ENCODE data around the gene GKN1.
"Not testable (repeated sequence)": the region's sequence is repeated elsewhere in the genome, so short reads cannot be mapped to it uniquely, and the experiment has no call there.

The GKN1 gene, protein sequence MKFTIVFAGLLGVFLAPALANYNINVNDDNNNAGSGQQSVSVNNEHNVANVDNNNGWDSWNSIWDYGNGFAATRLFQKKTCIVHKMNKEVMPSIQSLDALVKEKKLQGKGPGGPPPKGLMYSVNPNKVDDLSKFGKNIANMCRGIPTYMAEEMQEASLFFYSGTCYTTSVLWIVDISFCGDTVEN
- total RNA-seq, result 0 reads per million in 2 donors

- DNase-seq, result no peak
Observed at GRCh38 chr2:68974251-68974650, at the start of gene GKN1. Gene GKN1 (plus strand): TSS chr2:68974636. CDS start chr2:68974678, 42 bp downstream.

DNA sequence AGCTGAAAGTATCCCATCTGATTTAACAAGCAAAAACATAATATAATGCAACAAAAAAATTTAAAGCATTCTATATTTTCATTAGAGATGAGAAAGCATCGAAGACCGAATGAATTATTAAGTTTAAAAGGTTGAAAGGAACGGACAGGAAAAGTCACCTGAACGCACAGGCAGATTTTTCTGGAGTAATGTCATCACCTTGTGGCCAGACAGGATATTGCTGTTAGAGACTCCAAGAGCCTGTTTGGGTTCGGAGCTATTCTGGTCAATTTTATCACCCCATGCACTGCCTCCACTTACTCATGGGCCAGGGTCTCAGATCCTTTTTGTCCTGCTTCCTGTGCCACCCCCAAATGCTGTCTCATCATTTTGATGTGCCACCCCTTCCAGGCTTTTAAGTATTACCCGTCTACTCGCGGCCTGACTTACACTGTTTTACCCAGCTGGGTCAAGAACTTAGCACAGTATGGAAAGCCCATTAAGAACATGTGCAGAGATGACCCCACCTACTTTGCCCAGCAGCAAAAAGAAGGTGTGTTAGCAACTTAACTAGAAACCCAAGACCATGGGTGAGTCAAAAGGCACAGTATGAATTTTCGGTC lies 49.0 kb upstream of the GKN1 start:
- peak; percentile 36 for DNase-seq

GRCh38 chr2:68926796-68927195 lies 47.6 kb upstream of the GKN1 start:
- no peak for DNase-seq

- no peak for DNase-seq
Observed at GRCh38 chr2:68931149-68931711, 43.2 kb upstream of the GKN1 start.

GRCh38 chr2:68931799-68932198 lies 42.6 kb upstream of the GKN1 start:
- no peak for DNase-seq

DNA sequence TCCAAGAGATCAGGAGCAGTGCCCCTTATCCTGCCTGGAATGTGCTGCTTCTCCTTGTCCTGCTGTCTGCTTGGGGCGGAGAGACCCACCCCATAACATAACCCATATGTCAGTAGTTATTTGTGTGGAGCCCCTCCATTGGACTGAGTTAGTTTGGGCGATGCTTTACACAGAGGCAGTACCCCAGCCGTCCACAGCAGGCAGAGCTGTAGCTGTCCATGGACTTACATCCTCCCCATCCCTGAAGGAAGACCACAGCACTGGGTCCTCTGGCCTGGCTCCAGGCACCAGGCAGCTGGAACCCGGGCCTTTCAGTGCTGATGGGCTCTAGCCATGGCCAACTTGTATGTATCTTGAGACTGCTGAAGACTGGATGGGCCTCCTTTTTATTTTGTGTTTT lies 42.0 kb upstream of the GKN1 start:
- no peak for DNase-seq

GRCh38 chr2:68934021-68934420 lies 40.4 kb upstream of the GKN1 start:
- no peak for DNase-seq

- no peak for DNase-seq
Observed at GRCh38 chr2:68935471-68935870, 39.0 kb upstream of the GKN1 start.

- no peak for DNase-seq
Observed at GRCh38 chr2:68936427-68936826, 38.0 kb upstream of the GKN1 start.

- no peak for DNase-seq
Observed at GRCh38 chr2:68936889-68937288, 37.5 kb upstream of the GKN1 start.

DNA sequence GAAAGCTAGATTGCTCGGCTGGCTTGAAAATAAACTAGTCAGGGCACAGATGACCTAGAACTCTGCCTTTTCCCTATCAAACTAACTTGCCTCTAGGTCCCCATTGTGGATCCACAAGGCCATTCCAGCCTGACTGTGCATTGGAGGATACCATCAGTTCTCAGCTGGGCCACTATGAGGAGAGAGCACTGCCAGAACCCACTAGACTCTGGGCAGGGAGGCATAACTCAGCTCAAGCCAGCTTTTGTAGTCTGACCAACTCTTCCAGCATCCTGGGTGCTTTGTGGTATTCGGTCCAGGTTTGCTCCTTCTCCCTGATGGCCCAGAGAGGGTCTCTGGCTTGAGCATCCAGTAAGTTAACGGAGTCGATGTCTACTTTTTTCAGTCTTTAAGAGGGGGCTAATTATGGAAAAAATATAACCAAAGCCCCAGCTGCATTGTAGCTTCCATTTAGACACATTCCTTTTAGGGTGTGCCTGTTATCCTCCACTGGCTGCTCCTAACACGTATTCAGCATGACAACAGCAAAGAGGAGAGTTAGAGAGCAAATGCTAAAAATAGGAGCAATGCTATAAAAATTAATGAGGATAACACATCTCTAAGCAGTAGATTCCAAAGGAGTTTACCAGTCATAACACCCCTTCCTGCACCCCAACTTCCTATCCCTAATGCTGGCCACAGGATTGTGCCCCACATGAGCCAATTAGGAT lies 36.9 kb upstream of the GKN1 start:
- DNase-seq, result no peak

DNA sequence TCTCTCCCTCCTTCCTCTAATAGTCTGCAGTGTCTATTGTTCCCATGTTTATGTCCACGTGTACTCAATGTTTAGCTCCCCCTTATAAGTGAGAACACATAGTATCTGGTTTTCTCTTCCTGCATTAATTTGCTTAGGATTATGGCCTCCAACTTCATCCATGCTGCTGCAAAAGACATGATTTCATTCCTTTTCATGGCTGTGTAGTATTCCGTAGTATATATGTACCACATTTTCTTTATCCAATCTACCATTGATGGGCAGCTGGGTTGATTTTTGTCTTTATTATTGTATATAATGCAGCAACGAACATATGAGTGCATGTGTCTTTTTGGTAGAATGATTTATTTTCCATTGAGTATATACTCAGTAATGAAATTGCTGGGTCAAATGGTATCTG lies 35.5 kb upstream of the GKN1 start:
- no peak for DNase-seq

DNA sequence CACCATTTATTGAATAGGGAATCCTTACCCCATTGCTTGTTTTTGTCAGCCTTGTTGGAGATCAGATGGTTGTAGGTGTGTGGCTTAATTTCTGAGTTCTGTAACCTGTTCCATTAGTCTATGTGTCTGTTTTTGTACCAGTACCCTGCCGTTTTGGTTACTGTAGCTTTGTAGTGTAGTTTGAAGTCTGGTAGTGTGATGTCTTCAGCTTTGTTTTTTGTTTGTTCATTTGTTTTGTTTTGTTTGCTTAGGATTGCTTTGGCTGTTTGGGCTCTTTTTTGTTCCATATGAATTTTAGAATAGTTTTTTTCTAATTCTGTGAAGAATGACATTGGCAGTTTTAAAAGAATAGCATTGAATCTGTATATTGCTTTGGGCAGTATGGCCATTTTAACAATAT lies 34.5 kb upstream of the GKN1 start:
- DNase-seq, result no peak

DNA sequence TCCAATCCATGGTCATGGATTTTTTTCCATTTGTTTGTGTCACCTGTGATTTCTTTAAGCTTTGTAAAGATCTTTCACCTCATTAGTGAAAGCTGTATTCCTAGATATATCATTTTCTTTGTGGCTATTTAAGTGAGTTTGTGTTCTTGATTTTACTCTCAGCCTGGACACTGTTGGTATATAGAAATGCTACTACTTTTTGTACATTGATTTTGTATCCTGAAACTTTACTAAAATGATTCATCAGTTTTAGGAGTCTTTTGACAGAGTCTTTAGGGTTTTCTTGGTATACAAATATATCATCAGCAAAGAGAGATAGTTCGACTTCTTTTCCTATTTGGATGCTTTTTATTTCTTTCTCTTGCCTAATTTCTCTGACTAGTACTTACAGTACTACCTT lies 34.1 kb upstream of the GKN1 start:
- DNase-seq, result no peak

DNA sequence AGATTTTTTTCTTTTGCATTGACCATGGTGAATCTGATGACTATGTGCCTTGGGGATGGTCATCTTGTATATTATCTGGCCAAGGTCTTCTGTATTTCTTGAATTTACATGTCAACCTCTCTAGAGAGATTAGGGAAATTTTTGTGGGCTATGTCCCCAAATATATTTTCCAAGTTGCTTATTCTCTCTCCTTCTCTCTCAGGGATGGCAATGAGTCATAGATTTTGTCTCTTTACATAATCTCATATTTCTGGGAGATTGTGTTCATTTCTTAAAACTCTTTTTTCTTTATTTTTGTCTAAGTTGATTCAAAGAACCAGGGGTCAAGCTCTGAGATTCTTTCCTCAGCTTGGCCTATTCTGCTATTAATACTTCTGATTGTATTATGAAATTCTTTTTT lies 31.6 kb upstream of the GKN1 start:
- DNase-seq, result no peak

DNA sequence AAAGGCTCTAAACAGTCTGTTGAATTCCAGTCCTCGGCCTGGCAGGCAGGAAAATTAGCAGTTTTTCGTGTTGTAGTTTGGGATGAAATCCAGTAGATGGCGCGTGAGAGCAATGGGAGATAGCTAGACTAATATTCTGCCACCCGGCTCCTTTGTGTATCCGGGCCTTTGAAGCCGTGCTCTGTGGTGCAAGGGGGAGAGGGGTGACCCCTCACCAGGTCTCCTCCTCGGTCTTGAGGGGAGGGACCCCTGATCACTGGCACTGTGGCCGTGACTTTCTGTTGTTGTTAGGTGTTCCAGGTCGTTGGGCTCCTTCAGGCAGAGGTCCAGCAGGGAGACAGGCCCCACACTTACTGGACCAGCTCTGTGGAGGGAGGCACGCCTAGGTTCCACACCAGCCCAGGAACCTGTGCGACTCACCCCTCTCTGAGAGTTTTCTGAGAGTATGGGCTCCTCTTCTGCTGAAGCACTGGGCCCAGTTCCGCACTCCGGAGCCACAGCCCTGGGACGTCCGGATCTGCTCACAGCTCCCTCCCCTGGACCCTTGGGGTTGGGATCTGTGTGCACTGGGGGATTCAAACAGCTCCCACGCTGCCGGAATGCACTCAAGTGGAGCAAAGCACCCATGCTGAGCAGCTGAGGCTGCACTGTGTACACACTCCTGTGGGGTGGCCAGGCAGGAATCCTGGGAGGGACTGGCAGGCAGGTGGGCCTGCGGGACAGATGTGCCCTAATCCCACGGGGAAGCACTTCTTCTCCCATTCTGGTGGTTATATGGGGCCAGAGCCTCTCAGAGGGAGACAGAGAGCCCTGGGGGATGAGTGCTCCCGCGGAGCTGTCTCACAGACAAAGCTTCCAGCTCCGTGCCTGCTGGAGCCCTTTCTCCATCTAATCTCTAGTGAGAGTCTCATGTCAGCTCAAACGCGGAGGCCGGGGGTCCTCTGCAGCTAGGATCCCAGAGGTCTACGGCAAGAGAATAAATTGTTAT lies 30.6 kb upstream of the GKN1 start:
- DNase-seq, result peak; percentile 31

DNA sequence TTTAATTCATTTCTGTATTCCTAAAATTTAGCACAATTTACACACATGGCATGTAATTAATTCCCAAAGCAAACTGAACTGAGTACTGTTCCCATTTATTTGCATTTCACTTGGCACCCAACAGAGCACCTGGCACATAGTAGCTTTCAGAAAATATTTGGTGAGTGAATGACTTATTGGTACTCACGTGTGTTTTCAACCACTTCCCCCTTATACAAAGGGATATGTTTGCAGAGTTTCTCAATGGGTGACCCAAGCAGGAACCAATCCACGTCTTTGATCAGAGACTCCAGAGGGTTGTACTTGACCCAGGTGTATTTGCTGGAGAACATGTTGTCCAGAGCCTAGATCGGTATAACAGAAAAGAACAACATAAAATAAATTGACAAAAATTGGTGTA lies 28.3 kb upstream of the GKN1 start:
- DNase-seq, result no peak

- DNase-seq, result no peak
Observed at GRCh38 chr2:68948710-68949109, 25.7 kb upstream of the GKN1 start.

- DNase-seq, result no peak
Observed at GRCh38 chr2:68951899-68952298, 22.5 kb upstream of the GKN1 start.

- no peak for DNase-seq
Observed at GRCh38 chr2:68952887-68953521, 21.4 kb upstream of the GKN1 start, which contains the start of gene GKN2. Gene GKN2 (minus strand): TSS chr2:68952893. CDS start chr2:68952861, 32 bp downstream.

GRCh38 chr2:68955432-68955831 lies 19.0 kb upstream of the GKN1 start:
- not testable (repeated sequence) for DNase-seq

DNA sequence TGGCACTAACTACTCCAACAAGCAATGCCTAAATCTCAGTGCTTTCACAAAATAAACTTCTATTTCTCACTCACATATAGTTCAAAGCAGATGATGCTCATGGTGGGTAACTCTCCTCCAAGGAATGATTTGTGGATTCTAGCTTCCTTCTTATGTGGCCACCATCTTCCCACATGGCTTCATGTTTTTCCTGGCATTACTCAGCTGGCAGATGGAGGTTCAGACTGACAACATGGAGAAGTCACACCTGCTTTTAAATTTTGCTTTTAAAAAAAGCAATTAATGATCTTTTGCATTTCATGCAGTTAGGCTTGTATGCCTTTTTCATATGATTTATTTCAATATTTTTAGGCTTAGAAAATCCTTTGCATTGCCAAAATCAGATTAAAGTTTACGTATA lies 15.4 kb upstream of the GKN1 start:
- DNase-seq, result no peak
